ENCODE data around the gene FCHO1.

The FCHO1 gene

DNA sequence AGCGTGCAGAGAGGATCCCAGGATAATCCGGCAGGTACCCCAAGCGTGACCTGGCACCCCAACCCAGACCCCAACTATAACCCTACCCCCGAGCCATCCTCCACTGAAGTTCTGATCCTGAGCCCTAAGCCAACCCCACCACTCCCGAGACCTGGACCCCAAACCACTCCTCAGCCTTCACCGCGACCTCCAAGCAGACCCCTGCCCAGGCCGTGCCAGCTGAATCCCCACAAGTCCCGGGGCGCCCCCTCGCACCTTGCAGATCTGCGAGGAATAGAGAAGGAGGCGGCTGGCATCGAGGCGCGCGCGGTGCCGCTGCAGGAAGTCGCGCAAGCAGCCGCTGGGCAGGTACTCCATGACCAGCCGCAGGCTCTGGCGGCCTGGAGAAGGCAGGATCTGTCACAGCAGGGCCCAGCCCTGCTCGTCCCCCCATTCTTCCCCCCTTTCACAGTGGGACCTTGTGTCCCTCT, 80.2 kb downstream of the FCHO1 start:
- no peak for DNase-seq (ENCODE audit: low read depth)

GRCh38 chr19:17832443-17833208, 81.3 kb downstream of the FCHO1 start:
- no peak for DNase-seq (ENCODE audit: low read depth)

GRCh38 chr19:17834350-17835181, 83.3 kb downstream of the FCHO1 start:
- DNase-seq (ENCODE audit: low read depth): no peak

DNA sequence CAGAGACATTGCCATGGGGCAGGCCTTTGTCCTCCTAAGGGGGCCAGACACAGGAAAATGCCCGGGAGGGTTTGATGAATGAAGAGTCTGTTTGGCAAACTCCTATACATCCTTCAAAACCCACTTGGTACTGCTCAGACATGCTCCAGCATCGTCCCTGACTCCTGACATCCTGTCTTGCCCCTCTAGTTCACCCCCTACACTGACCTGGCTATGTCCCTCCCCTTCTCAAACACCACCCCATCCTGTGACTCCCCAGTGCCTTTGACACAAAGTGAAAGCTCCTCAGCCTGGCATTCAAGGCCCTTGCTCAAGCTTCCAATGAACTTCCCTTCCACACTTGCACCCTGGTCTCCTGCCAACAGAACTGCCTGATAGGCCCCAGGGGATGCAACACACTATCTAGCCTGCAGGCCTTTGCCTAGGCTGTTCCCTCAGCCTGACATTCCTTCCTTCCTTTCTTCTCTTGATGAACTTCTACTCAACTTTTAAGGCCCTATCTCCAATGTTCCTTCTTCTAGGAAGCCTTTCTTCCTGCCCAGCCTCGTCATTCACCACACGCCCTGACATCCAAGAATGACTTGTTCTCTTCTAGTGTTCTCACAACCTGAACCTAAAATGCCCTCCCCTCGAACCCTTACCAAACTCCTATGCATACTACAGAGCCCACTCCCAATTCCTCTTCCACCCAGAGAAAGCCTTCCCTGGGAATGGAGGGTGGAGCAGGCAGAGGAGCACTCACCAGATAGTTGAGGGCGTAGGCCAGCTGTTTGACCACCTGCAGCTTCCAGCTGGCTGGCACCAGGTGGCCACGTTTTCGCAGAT, 84.1 kb downstream of the FCHO1 start:
- DNase-seq (ENCODE audit: low read depth): no peak

DNA sequence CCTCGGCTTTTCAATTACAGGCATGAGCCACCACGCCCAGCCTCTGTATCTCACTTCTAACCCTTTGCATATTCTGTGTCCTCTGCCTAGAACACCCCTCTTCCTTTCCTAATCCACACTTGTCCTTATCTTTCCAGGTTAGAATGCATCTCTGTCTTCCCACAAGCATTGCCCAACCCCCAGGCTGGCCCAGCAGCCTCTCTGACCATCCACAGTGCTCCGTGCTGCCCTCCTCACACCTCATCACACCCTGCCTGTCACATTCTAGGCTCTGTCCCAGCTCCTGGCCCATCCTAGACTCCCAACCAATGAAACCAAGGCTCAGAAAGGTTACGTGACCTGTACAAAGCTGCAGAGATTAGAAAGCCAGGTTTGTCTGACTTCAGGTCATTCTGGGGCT, 85.3 kb downstream of the FCHO1 start:
- no peak for DNase-seq (ENCODE audit: low read depth)

GRCh38 chr19:17837972-17838371, 86.7 kb downstream of the FCHO1 start:
- DNase-seq (ENCODE audit: low read depth): no peak
